ENCODE results near the gene KIF26B.

DNA sequence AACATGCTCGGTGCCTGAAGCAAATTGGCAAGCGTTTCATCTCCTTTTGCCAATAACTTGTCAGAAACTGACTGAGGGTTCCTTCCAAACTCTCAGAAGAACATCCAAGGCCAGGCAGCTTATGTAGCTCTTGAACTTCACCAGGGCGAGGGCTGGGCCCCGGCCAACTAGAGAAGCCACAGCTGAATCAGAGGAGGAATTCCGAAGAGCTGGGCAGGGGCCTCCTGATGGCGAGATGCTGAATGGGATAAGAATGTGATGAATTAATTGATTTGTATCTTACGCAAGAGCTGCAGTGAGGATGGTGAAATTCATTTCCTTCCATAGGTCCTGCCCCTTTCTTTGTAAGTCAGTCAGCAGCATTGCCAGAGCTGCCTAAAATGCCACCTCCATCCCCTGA is 345.8 kb downstream of the KIF26B start:
- TF ChIP-seq, protein P1, sequence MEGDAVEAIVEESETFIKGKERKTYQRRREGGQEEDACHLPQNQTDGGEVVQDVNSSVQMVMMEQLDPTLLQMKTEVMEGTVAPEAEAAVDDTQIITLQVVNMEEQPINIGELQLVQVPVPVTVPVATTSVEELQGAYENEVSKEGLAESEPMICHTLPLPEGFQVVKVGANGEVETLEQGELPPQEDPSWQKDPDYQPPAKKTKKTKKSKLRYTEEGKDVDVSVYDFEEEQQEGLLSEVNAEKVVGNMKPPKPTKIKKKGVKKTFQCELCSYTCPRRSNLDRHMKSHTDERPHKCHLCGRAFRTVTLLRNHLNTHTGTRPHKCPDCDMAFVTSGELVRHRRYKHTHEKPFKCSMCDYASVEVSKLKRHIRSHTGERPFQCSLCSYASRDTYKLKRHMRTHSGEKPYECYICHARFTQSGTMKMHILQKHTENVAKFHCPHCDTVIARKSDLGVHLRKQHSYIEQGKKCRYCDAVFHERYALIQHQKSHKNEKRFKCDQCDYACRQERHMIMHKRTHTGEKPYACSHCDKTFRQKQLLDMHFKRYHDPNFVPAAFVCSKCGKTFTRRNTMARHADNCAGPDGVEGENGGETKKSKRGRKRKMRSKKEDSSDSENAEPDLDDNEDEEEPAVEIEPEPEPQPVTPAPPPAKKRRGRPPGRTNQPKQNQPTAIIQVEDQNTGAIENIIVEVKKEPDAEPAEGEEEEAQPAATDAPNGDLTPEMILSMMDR (IDR thresholded peaks at IDR 0.05) = no peak
- TF ChIP-seq POLR2A (IDR thresholded peaks at IDR 0.05) = no peak

All from transverse colon (tissue), 3 donors.